Glutamatergic neuron (in vitro differentiated cells): Measurements from ENCODE around the gene NMBR. TPM values are rescaled to one million over a fixed set of nuclear protein-coding genes. Genes with fewer than 3 reads are reported as not detected.
A peak's percentile ranks its signal among the peaks of the same experiment; 100 is the strongest.

Experiments used
- DNase-seq: peaks from one replicate; pipeline ENCODE4 v3.0.0; 2022
- H3K27ac Mint-ChIP-seq: one replicate; pipeline ENCODE4 v1.8.0; 2020; ENCODE audit warnings: mild to moderate bottlenecking, mixed read lengths, inconsistent platforms; ENCODE audit not compliant: unreplicated experiment
- H3K27me3 Mint-ChIP-seq: one replicate; pipeline ENCODE4 v1.8.0; 2020; ENCODE audit warnings: mild to moderate bottlenecking, moderate library complexity, mixed read lengths, inconsistent platforms; ENCODE audit not compliant: unreplicated experiment
- H3K36me3 Mint-ChIP-seq: one replicate; pipeline ENCODE4 v1.8.0; 2020; ENCODE audit warnings: mild to moderate bottlenecking, mixed read lengths, inconsistent platforms; ENCODE audit not compliant: unreplicated experiment
- H3K4me1 Mint-ChIP-seq: one replicate; pipeline ENCODE4 v1.8.0; 2020; ENCODE audit warnings: mild to moderate bottlenecking, low read depth, mixed read lengths, inconsistent platforms; ENCODE audit not compliant: unreplicated experiment
- H3K4me3 Mint-ChIP-seq: one replicate; pipeline ENCODE4 v1.8.0; 2020; ENCODE audit warnings: mild to moderate bottlenecking, mixed read lengths, inconsistent platforms; ENCODE audit not compliant: unreplicated experiment
- H3K9me3 Mint-ChIP-seq: one replicate; pipeline ENCODE4 v1.8.0; 2020; ENCODE audit warnings: mild to moderate bottlenecking, moderate library complexity, mixed read lengths, inconsistent platforms; ENCODE audit not compliant: unreplicated experiment
- long read RNA-seq: library from polyadenylated mRNA; unstranded; transcript quantifications from one replicate; pipeline ENCODE4 v2.0.0, GENCODE V29; 2020; ENCODE audit not compliant: unreplicated experiment
- total RNA-seq: library from RNA; stranded (reverse); fragmentation: NEBNext Ultra II Directional; extraction: Animal tissue kit (Norgen Biotek cat#: 25700); gene quantifications from one replicate; pipeline ENCODE4 v1.2.1, GENCODE V29; 2021; ENCODE audit not compliant: unreplicated experiment
- TF ChIP-seq, protein P1 (sequence below): fragments of 200-600 bp; sonication (generic); IDR thresholded peaks from one replicate; pipeline ENCODE4 v1.5.0; 2021; ENCODE audit not compliant: partially characterized antibody, unreplicated experiment

NMBR gene
- not detected for total RNA-seq
- long read RNA-seq = 0 reads

DNA sequence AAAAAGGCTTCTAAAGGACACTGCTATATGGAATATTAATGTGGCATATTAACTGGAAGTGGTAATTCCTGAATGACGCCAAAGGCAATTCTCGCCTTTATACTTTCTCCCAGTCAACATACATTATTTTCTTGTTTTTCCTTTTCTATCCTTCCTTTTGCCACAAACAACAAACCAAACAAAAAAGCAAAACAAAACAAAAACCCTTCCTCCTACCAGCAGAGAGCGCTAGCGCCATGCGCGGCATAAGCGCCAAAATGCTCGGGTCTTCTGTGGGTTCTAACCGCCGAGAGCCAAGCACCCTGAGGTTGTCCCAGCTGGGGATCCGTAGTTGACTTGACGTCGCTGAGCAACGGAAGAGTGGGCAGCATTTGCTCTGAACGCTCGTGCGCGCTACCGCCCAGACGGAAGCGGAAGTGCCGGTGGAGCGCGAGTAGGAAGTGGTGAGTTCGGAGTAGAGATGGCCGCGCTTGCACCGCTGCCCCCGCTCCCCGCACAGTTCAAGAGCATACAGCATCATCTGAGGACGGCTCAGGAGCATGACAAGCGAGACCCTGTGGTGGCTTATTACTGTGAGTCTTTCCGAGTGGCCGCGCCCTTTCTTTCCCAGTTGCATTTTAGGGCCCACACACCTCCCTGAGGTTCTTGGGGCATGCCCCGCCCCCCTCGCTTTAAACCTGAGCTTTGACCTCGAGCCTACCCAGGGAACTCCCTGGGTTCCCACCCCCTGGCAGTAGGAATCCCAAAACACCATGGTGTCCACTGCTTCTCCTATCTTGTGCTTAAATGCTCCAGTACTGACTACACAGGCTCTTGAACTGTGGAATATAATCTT, at the start of gene NMBR, which contains the start of gene VTA1:
NMBR (minus strand) TSS at position 295 of the 835 bp plus-strand sequence. CDS start 58,464 bp downstream, outside the sequence.
VTA1 (plus strand) TSS at position 436 of the 835 bp plus-strand sequence; CDS start at position 461, 25 bp downstream.
- peaks cover 1% of the 10 kb centered on the region for H3K9me3 Mint-ChIP-seq
- no peaks in the 10 kb centered on the region for H3K36me3 Mint-ChIP-seq
- DNase-seq = peak; percentile 93
- H3K27ac Mint-ChIP-seq = no peak within 1 kb of the TSS
- H3K4me3 Mint-ChIP-seq = peak within 1 kb of the TSS; percentile 94
- H3K4me1 Mint-ChIP-seq = peaks cover 5% of the 10 kb centered on the region
- TF ChIP-seq, protein P1, sequence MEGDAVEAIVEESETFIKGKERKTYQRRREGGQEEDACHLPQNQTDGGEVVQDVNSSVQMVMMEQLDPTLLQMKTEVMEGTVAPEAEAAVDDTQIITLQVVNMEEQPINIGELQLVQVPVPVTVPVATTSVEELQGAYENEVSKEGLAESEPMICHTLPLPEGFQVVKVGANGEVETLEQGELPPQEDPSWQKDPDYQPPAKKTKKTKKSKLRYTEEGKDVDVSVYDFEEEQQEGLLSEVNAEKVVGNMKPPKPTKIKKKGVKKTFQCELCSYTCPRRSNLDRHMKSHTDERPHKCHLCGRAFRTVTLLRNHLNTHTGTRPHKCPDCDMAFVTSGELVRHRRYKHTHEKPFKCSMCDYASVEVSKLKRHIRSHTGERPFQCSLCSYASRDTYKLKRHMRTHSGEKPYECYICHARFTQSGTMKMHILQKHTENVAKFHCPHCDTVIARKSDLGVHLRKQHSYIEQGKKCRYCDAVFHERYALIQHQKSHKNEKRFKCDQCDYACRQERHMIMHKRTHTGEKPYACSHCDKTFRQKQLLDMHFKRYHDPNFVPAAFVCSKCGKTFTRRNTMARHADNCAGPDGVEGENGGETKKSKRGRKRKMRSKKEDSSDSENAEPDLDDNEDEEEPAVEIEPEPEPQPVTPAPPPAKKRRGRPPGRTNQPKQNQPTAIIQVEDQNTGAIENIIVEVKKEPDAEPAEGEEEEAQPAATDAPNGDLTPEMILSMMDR = peak; percentile 73
- no peaks in the 10 kb centered on the region for H3K27me3 Mint-ChIP-seq

DNA sequence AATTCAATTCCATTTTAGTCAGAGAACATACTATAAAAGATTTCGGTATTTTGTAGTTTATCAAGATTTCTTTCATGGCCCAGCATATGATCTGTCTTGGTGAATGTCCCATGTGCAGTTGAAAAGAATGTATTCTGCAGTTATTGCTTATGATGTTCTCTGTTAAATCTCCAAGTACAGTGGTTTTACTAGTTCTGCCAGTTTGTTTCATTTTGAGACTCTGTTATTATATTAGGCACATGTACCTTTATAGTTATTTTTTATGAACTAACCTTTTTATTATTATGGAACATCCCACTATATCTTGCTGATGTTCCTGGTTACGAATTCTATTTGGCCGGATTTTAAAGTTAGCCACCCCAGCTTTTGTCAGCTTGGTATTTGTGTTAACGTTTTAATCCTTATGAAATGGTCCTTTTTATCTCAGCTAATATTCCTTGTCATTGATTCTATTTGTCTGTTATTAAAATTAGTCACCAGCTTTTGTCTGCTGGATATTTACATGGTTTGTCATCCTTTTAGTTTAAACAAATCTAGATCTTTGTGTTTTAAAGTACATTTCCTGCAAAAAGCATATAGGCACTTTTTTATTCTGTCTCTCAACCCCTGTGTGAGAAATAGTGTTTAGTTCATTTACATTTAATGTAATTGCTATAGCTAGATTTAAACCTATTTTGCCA, 49.1 kb upstream of the NMBR start:
- TF ChIP-seq, protein P1 = no peak
- no peaks in the 10 kb centered on the region for H3K4me1 Mint-ChIP-seq
- H3K36me3 Mint-ChIP-seq = no peaks in the 10 kb centered on the region
- no peaks in the 10 kb centered on the region for H3K27me3 Mint-ChIP-seq
- H3K27ac Mint-ChIP-seq = no peak overlapping the region
- H3K4me3 Mint-ChIP-seq = no peak overlapping the region
- no peak for DNase-seq
- H3K9me3 Mint-ChIP-seq = no peaks in the 10 kb centered on the region

DNA sequence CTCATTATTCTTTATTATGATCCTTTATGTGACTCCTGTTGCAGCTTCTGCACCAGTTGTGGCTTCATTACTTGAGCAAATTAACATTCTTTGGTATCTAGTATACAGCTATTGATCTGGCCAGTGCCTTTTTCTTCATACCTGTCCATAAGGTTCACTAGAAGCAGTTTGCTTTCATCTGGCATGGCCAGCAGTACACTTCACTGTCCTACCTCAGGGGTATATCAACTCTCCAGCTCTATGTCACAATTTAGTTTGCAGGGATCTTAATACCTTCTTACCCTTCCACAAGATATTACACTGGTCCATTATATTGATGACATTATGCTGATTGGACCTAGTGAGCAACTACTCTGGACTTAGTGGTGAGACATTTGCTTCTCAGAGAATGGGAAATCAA, 46.7 kb upstream of the NMBR start:
- H3K4me1 Mint-ChIP-seq = no peaks in the 10 kb centered on the region
- no peak overlapping the region for H3K27ac Mint-ChIP-seq
- no peaks in the 10 kb centered on the region for H3K9me3 Mint-ChIP-seq
- TF ChIP-seq, protein P1 = no peak
- H3K4me3 Mint-ChIP-seq = no peak overlapping the region
- no peaks in the 10 kb centered on the region for H3K27me3 Mint-ChIP-seq
- DNase-seq = no peak
- no peaks in the 10 kb centered on the region for H3K36me3 Mint-ChIP-seq

DNA sequence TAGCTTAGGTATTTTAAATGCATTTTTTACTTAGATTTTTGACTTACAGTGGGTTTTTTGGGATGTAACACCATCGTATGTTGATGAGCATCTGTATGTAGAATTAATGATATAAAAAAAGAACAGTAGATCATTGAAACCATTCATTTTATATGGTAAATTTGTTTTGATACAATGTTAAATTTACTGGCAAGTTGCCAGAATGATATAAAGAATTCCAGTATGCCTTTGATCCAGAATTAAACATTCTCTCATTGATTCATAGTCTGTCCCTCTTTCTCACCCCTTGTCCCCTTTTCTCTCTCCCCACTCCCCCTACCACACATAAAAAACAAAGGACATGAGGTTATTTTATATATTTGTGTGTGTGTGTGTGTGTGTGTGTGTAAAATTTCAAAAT, 45.4 kb upstream of the NMBR start:
- TF ChIP-seq, protein P1 = no peak
- no peaks in the 10 kb centered on the region for H3K36me3 Mint-ChIP-seq
- no peak overlapping the region for H3K4me3 Mint-ChIP-seq
- no peaks in the 10 kb centered on the region for H3K4me1 Mint-ChIP-seq
- H3K27ac Mint-ChIP-seq = no peak overlapping the region
- H3K27me3 Mint-ChIP-seq = no peaks in the 10 kb centered on the region
- no peak for DNase-seq
- no peaks in the 10 kb centered on the region for H3K9me3 Mint-ChIP-seq
